ENCODE data around the gene NANOS3. TPM values are rescaled to one million over a fixed set of nuclear protein-coding genes. Genes with fewer than 3 reads are reported as not detected.

NANOS3 gene
- 0.35 TPM for total RNA-seq
- not detected for polyA plus RNA-seq (ENCODE audit: insufficient read depth, low read depth, low replicate concordance)
- long read RNA-seq, donor 1, result 0 reads
- long read RNA-seq, donor 2, result 0 reads
- long read RNA-seq, donor 3, result 0 reads
- long read RNA-seq, donor 4, result 0 reads
- long read RNA-seq, donor 5, result 0 reads
- long read RNA-seq, donor 6, partial matches to known transcripts, result 0 of 1 reads
- long read RNA-seq, donor 6, other reads (novel, unspliced or antisense), result 0 of 1 reads
- long read RNA-seq, donor 7, result 0 reads
- long read RNA-seq, donor 8, result 0 reads
- long read RNA-seq, donor 9, result 0 reads
- long read RNA-seq, donor 10, result 0 reads

GRCh38 chr19:13876834-13877233 lies at the start of gene NANOS3:
Gene NANOS3 (plus strand): TSS chr19:13877134. CDS start chr19:13877249, 115 bp downstream.
- no peak for FAIRE-seq
- H3K4me3 ChIP-seq (ENCODE audit: low read length in 3 of 3), result no peak within 1 kb of the TSS
- intact Hi-C loops (cut with DNase I), result no loop called here

GRCh38 chr19:13827656-13828055 lies 49.3 kb upstream of the NANOS3 start:
- no peaks in the 10 kb centered on the region for H3K9me3 ChIP-seq (ENCODE audit: control insufficient read depth in 2 of 3, insufficient read depth in 1 of 3, low read length in 3 of 3)
- FAIRE-seq (no peak), DNase-seq (peak in 1 of 5 donors; percentile 38)
- H3K4me1 ChIP-seq (ENCODE audit: control insufficient read depth in 2 of 3, insufficient read depth in 2 of 3, low read depth in 1 of 3, low read length in 3 of 3), result no peaks in the 10 kb centered on the region
- intact Hi-C loops (cut with DNase I), result no loop called here
- no peak overlapping the region for H3K27ac ChIP-seq (ENCODE audit: low read depth in 2 of 2, low read length in 2 of 2)
- H3K9ac ChIP-seq (ENCODE audit: low read length in 3 of 3), result no peak overlapping the region
- no peak overlapping the region for H3K4me3 ChIP-seq (ENCODE audit: low read length in 3 of 3)
- H3K36me3 ChIP-seq (ENCODE audit: control insufficient read depth in 2 of 3, insufficient read depth in 3 of 3, low read length in 3 of 3), result peaks cover 0 to 12% (median 0%) of the 10 kb centered on the region in 3 donors
- H3K27me3 ChIP-seq (ENCODE audit: control insufficient read depth, insufficient read depth, low read length), result no peaks in the 10 kb centered on the region
- TF ChIP-seq, protein P1, sequence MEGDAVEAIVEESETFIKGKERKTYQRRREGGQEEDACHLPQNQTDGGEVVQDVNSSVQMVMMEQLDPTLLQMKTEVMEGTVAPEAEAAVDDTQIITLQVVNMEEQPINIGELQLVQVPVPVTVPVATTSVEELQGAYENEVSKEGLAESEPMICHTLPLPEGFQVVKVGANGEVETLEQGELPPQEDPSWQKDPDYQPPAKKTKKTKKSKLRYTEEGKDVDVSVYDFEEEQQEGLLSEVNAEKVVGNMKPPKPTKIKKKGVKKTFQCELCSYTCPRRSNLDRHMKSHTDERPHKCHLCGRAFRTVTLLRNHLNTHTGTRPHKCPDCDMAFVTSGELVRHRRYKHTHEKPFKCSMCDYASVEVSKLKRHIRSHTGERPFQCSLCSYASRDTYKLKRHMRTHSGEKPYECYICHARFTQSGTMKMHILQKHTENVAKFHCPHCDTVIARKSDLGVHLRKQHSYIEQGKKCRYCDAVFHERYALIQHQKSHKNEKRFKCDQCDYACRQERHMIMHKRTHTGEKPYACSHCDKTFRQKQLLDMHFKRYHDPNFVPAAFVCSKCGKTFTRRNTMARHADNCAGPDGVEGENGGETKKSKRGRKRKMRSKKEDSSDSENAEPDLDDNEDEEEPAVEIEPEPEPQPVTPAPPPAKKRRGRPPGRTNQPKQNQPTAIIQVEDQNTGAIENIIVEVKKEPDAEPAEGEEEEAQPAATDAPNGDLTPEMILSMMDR (IDR thresholded peaks at IDR 0.05; ENCODE audit: borderline replicate concordance, extremely low read depth, insufficient read depth), result no peak

More at GRCh38 chr19:13876834-13877233, at the start of gene NANOS3:
- TF ChIP-seq, protein P1 (IDR thresholded peaks at IDR 0.05; ENCODE audit: borderline replicate concordance, extremely low read depth, insufficient read depth), result no peak
- Histone ChIP-seq H3K4me1 (ENCODE audit: control insufficient read depth in 2 of 3, insufficient read depth in 2 of 3, low read depth in 1 of 3, low read length in 3 of 3) (peaks cover 0 to 13% (median 0%) of the 10 kb centered on the region in 3 donors), H3K9ac (ENCODE audit: low read length in 3 of 3) (no peak within 1 kb of the TSS), H3K36me3 (ENCODE audit: control insufficient read depth in 2 of 3, insufficient read depth in 3 of 3, low read length in 3 of 3) (no peaks in the 10 kb centered on the region), H3K9me3 (ENCODE audit: control insufficient read depth in 2 of 3, insufficient read depth in 1 of 3, low read length in 3 of 3) (no peaks in the 10 kb centered on the region), H3K27me3 (ENCODE audit: control insufficient read depth, insufficient read depth, low read length) (no peaks in the 10 kb centered on the region), H3K27ac (ENCODE audit: low read depth in 2 of 2, low read length in 2 of 2) (no peak within 1 kb of the TSS)
- DNase-seq, result no peak

- intact Hi-C loops (cut with DNase I), result no loop called here
- H3K27me3 ChIP-seq (ENCODE audit: control insufficient read depth, insufficient read depth, low read length), result no peaks in the 10 kb centered on the region
- no peaks in the 10 kb centered on the region for H3K9me3 ChIP-seq (ENCODE audit: control insufficient read depth in 2 of 3, insufficient read depth in 1 of 3, low read length in 3 of 3)
- peaks cover 0 to 4% (median 0%) of the 10 kb centered on the region in 3 donors for H3K36me3 ChIP-seq (ENCODE audit: control insufficient read depth in 2 of 3, insufficient read depth in 3 of 3, low read length in 3 of 3)
- TF ChIP-seq, protein P1 (IDR thresholded peaks at IDR 0.05; ENCODE audit: borderline replicate concordance, extremely low read depth, insufficient read depth), result no peak
- FAIRE-seq (no peak), DNase-seq (peak in 1 of 5 donors; percentile 41)
- no peak overlapping the region for H3K9ac ChIP-seq (ENCODE audit: low read length in 3 of 3)
- H3K4me3 ChIP-seq (ENCODE audit: low read length in 3 of 3), result no peak overlapping the region
- no peak overlapping the region for H3K27ac ChIP-seq (ENCODE audit: low read depth in 2 of 2, low read length in 2 of 2)
- H3K4me1 ChIP-seq (ENCODE audit: control insufficient read depth in 2 of 3, insufficient read depth in 2 of 3, low read depth in 1 of 3, low read length in 3 of 3), result peaks cover 0 to 12% (median 10%) of the 10 kb centered on the region in 3 donors
Measured at GRCh38 chr19:13830114-13830740, 46.7 kb upstream of the NANOS3 start.
